UCSD-AML1 (cell line): ENCODE measurements around the gene SH3BGRL3.
A peak's percentile ranks its signal among the peaks of the same experiment; 100 is the strongest.
"Not testable (repeated sequence)": the region's sequence is repeated elsewhere in the genome, so short reads cannot be mapped to it uniquely, and the experiment has no call there.

Source experiments
- DNase-seq: peaks from one replicate; lab custom pipeline; 2025; ENCODE audit not compliant: unreplicated experiment; lab: John Stamatoyannopoulos, UW

Gene SH3BGRL3

DNA sequence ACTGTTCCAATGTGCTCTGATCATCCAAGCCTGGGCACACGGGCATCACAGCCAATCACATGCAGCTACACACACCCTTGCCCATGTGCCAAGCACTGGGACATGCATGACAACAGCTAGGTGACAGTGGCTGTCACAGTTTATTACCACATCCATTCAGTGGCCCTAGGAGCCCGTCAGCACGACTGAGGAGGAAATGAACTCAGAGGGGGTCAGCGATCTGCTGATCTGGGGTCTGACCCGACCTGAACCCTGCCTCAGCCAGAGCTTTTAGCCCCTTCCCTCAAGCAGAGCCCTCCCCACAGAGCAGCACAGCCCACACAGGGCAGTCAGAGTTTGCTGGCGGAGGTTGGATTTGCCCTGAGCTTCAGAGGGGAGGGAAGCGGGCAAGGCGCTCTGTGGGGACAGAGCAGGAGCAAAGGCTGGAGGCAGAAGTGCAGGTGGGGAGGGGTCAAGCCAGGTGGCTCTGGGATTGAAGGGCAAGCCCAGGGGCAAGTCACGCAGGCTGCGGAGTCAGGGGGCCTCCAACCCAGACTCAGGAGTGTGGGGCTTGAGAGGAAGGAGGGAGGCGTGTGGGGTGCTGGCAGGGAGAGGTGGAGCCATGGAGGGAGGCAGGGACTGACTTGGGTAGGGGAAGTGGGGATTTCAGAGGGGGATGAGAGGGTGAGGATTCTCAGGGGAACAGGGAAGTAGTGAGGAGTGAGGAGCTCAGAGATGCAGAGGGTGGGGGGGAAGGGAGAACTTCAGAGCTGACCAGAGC, 10.4 kb downstream of the SH3BGRL3 start:
- DNase-seq, result no peak

DNA sequence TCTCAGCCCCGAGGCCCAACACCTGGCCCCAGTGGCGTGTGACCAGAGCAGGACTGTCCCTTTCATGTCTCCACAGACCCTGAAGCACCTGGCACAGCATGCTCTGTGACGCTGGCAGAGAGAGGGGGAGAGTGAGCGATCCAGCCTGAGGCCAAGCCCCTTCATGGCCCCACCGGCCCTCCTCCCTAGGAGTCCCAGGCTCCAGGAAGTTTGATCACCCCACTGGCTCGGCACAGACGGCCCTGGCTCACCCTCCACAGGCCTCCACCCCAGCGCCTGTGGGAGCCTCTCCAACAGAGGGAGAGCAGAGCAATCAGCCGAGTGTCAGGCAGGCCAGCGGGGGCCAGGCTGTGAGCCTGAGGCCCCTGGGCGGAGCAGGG, 11.0 kb downstream of the SH3BGRL3 start:
- DNase-seq, result no peak

DNA sequence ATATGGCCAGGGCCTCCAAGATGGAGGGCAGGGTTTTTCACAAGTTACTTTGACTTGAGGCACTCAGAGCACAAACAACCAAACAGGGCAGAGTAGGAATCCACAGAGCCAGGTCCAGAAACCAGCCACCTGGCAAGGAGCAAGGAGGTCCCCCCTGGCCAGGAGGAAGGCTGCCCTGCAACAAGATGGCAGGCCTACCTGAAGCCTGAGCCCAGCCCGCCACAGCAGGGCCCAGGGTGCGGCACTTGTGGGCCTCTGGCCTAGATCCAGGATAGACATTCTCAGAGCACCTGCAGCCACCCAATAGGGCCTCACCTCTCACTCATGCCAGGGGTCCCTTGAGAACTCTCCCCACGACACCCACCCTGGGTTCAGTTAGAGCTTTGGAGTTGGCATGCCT, 11.5 kb downstream of the SH3BGRL3 start:
- DNase-seq, result no peak

DNA sequence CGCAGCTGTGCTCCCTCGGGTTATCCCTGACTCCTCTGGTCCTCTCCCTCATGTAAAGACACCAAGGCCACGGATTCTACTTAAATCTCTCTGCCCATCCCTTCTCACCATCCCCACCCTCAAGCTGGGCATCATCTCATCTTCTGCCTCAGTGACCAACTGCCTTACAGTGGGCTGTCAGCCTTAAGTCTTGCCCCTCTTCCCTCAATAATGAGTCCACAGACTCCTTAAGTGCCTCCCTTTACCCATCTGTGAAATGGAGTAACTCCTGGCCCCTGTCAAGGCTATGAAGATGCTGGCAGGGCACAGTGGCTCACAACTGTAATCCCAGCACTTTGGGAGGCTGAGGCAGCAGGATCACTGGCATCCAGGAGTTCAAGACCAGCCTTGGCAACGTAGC, 12.1 kb downstream of the SH3BGRL3 start:
- DNase-seq, result no peak

DNA sequence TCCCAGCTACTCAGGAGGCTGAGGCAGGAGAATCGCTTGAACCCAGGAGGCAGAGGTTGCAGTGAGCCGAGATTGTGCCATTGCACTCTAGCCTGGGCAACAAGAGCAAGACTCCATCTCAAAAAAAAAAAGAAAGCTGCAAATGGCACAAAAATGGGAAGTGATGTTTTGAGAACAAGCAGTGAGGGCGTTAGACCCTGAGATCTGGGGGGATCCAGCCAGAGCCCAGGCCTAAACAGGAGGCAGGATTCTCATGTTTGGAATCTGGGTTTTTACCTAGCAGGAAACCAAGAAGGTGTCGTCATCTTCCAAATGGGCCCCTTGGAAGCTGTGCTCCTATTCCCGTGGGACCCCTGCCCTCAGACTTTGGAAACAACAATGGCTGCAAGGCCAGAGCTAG, 12.8 kb downstream of the SH3BGRL3 start:
- DNase-seq, result not testable (repeated sequence)

DNA sequence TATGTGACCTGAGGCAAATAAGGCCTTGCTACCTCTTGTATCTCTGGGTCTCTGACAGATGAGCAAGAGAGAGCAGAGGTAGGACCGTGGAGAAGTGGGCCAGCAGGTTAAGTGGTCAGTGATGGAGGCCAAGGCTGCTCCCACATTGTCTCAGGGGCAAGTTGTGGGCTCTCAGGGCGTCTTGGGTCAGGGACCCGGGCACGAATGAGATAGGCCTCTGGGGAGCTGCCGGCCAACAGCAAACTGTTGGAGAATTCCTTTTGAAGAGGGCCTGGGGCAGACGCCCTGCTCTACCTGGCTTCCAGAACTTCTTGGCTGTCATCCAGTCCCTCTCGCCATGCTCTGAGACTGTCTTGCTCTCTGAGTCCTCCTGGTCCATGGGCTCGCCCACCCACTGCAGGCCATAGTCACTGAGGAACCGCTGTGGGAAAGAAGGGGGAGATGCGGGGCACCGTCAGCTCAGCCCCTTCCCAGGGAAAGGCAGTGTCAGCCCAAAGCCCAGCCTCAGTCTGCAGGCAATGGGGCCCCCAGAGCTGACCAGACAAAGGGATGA, 14.1 kb downstream of the SH3BGRL3 start:
- DNase-seq, result no peak

DNA sequence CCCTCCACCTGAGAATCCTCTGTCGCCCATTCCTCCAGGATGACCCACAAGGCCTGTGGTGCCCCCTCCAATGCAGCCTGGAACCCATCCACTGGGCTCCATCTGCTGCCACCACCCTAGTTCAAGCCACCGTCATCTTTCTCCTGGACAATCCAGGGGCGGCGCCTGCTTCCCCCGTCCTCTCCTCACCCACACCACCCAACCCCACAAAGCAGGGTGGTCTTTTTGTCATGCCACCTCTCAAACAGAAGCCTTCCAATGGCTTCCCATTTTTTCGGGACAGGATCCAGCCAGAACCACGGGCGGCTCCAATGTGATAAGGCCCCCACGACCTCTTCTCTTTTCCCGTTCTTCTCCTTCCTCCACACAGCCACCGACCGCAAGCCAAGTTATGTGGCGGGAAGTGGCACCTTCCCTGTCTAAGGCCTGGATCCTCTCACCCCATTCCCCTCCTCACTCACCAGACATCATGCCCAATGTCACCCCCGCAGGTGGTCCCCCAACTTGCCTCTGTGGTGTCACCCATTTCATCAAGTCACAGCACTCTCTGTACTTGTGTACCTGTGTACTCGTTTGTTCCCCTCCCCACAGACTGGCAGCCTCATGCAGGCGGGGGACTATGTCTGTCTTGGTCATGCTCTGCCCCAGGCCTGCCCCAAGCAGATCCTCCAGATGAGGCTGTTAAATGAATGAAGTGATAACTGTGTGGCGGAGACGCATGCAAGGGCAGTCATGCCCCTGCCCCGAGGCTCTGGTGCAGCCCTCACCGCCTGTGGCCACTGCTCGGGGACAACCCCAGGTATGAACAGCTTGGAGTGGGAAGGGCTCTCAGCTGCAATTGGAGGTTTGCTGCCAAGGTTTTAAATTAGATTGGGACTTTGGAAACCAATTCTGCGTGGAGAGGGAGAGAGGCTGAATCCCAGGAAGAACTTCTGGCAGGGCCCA, 15.6 kb downstream of the SH3BGRL3 start:
- DNase-seq, result no peak

DNA sequence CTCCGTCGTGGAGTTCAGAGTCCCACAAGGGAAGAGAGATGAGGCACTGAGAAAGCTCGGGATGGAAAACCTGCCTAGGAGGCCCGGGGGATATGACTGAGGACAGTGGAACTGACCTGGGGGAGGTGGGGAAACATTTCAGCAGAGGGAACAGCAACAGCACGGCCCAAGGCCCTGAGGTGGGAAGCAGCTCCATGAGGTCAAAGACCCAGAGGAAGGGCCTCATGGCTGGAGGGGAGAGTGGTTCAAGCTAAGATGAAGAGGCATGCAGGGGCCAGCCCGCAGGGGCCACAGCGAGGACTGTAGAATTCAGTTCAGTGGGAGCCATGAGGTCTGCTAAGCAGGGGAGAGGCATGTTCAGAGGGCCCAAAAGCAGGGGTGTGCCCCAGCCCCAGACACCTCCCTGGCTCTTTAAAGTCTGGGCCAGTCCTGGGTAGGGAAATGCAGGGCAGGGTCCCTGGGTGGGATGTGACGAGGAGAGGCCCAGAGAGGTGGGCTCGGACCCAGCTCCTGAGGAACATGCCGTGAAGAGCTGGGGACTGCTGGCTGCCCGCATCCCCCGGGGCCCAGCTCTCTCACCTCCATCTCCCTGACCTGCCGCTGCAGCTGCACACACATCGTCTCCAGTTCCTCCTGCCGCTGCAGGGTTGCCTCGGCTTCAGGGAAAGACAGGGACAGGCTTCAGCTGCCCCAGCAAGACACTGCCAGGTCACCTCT, 16.6 kb downstream of the SH3BGRL3 start:
- DNase-seq, result no peak

DNA sequence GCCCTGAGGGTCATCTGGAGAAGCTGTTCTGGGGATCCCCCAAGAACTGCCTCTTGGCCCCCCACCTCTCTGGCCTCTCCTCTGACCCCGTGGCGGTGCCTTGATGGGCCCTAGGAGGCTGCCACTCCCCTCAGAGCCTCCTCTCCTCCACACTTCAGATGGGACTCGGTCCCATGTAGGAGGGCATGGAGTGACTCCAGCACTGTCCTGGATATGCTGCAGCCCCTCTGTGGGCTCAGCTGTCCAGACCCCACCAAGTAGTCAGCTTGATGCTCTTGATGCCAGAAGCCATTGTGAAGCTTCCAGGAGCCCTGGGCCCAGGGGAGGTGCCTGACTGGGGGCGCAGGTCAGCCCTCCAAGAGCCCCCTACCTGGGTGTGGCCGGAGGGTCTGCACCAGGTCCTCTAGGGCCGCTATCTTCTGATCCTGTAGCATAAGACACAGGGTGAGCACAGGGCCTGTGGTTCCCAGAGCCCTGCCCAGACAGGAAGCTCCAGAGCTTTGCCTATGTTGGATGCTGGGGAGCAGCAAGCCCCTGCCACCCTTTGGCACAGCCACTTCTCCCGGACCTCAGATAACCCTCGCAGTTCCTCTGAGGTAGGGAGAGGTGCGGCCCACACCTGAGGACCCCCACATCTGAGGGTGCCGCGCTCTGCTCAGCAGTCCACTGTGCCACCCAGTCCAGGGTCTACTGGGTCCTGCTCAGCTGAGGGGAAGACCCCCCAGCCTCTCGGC, 17.3 kb downstream of the SH3BGRL3 start:
- no peak for DNase-seq

DNA sequence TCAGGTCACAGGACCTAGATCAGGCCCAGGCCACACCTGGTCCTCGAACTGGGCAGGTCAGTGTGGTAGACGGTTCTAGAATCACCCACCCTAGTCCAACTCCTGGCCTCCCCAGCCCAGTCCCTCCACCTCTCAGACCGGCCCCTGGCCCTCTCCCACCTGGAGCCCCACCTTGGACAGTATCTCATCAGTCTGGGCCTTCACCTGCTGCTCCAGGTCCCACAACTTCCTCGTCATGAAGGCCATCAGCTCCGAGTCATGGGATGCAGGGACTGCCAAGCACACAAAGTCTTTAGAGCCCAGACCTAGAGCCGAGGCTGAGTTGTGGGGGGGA, 17.9 kb downstream of the SH3BGRL3 start:
- no peak for DNase-seq

DNA sequence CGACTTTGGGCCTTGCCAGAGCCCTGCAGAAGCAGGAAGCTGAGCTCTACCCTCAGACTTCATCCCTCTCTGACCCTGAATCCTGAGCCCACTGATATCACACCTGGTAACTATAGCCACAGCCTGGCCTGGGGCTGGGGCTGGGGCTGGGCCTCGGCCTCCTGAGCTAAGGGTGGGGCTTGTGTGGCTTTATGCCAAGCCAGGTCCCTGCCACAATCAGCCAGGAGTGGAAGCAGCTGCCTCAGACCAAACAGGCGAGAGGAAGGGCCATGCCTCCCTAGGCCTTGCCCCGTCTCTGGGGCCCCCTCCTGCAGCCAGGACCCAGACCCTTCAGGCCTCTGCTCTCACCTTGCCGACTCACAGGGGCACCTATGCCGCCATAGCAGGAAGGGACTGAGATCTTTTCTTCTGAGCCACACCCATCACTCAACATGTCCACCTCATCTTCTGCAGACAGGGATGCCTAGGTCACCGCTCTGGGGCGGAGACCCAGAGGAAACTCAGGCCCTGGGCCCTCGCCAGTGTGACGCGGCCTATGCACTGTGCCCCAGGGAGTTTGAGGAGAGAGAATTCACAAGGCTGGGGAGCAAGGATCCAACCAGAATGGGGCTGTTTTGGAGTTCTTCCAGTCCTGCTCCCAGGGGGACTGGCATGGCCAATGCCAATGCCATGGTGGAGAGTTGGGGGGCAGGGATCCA, 20.8 kb downstream of the SH3BGRL3 start:
- DNase-seq, result no peak

DNA sequence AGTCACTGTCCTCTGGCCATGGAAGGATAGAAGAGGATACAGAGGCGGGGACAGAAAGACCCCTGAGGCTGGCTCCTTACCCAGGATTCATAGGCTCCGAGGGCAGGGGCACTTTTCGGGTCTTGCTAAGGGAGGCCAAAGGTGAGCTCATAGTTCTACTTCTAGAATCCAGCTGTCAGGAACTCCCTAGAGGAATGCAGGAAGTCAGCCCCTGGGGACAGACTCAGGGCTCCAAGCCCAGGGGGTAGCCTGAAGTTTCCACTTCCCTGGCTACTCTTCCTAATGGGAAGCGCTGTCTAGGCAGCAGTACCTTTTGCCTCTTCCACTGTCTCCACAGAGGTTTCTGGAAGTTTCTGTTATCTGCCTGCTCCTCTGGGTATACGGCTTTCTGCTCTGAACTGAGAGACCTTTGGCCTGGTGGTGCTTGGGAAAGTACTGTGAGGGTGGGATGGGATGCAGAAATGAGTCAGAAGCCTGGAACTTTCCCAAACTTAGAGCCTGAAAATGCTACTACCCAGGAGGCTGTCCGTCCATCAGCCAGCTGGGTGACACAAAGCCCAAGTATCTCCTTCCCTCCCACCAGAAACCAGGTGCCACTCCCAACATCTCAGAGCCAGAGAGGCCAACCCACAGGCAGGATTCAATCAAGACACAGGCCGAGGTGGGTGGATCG, 23.0 kb downstream of the SH3BGRL3 start:
- DNase-seq, result no peak

DNA sequence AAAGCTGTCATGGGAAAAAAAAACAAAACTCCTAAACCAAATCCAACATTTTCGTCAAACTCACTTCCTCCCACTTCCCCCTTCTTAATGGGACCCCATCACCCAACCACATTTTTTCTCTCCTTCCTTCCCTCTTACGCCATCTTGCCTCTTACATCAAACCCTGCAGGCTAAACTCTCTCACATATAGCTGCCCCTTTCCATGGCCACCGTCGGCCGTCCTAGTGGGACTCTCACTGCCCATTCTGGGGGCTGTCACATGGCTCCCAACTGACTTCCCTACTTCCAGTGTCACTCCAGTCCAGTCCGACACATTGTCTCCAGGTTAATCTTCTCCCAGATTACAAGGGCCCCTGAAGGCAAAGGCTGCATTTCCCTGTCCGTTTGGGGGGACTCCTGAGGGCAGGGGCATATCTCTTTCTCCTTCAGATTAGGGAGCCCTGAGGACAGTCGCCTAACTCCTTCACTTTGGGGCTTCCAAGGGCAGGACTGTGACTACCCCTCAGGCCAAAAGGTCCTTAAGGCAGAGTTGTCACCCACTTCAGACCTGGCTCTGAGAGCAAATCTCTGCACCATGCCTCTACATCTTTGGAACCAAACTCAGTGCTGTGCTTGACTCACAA, 25.9 kb downstream of the SH3BGRL3 start:
- peak; percentile 46 for DNase-seq

DNA sequence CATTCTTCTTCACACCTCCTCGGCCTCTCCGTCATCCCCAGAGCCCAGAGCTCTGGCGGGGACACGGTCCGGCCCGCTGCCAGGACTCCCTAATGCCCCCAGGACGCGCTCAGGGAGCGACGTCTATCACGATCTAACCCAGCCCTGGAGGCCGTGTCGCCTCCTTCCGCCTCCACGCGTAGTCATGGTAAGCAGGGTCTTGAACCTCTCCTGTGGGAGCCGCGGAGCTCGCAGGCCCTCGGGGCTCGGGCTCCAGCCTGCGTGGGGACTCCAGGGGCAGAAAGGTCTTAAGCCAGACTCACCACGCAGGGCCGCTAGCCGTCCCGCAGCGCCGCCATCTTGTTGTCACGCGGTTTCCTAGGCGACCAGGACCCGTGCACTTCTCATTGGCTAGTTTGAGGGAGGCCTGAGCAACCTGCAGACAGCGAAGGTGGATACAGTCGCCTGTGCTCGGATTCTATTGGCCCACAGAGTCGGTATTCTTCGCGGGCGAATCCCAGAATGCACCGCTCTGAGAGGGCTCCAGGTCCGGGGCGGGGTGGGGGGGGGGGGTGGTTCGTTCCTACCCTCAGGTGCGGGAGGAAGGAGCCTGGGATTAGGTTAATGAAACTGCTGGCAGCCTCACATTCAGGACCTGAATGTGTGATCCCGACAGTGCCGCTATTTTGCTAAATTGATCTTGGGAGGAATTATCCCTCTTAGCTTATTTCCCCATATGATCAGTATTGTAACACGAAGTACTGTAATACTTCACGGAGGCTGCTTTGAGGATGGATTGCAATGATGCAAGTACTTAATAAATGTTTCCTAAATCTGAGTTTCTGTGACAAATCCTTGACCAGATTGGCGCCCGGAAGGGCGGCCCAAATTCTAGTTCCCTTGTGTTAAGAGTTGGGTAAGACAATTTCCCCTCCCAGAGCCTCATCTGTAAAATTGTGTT, 26.7 kb downstream of the SH3BGRL3 start, which contains the start of gene UBXN11:
Gene UBXN11, minus strand, starts transcription at position 347 of the 940 bp plus-strand sequence. CDS start 3,753 bp downstream, outside the sequence.
- DNase-seq, result peak; percentile 88

DNA sequence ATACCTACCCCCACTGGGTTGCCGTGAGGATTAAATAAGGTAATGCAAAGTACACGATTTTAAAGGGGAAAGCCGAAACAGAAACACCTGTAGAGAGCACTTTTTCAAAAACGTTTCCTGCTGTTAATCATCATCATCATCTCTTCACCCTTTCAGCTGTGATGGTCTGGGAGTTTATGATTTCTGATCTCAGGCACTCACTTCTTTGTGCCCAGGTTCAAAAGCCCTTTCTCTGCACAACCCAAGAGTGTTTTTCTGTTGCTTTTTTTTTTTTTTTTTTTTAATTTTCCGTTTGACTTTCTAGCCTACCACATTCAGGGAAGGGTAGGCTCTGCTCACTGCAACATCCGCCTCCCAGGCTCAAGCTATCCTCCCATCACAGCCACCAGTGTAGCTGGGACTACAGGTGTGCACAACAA, 27.5 kb downstream of the SH3BGRL3 start:
- no peak for DNase-seq

DNA sequence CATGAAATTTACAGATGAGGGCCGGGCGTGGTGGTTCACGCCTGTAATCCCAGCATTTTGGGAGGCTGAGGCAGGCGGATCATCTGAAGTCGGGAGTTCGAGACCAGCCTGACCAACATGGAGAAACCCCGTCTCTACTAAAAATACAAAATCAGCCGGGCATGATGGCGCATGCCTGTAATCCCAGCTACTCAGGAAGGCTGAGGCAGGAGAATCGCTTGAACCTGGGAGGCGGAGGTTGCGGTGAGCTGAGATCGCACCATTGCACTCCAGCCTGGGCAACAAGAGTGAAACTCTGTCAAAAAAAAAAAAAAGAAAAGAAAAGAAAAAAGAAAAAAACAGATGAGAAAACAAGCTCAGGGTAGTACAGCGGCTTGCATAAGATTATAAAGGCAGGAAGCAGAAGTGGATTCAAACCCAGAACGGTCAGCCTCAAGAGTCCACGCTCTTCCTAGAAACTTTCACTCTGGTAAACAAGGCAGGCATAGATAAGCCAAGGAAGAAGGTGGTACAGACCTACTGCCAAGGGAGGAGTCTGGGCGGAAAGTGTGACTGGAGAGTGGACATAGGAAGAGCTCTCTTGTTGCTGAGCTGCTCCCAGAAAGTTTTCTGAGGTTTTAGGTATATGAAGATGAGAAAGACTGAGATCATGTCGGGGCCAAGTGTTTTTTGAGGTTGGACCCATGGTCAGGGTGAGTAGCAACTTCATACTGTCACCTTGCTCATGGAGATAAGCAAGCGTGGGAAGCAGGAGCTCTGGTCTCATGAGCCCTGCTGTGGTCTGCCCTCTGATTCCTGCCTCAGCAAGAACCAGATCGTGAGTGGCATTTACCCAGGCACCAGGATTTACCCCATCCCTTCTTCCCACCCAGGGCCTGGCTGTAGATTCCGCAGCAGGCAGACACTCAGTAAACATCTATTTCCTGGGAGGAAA, 28.3 kb downstream of the SH3BGRL3 start:
- DNase-seq, result peak; percentile 55

DNA sequence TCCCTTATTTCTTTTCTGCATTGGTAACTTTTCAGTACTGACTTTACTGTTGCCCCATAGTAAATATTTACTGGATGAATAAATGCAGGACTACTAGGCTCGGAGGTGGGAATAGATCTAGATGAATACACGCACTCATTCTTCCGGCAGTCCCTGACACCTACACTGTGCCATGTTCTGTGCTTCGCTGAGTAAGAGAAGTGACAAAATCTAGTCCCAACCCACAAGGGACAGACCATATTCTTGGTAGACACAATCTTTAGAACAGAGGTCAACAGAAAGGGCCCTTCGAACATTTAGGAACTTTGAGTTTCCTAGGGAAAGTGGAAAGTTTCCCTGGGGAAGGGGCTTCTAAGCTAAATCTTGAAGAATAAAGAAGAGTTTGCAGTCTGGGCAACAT, 34.6 kb downstream of the SH3BGRL3 start:
- no peak for DNase-seq
